OCI-LY7 (cell line): ENCODE results near the gene SYTL2.

Experiments
- EZH2phosphoT487 ChIP-seq: fragments of 200-600 bp; sonication (generic); IDR thresholded peaks from 2 replicates; pipeline ENCODE4 v1.6.1; 2018; ENCODE audit warnings: low read depth, borderline replicate concordance, mild to moderate bottlenecking, mixed run types, antibody characterized with exemption, low read length, moderate library complexity, mixed read lengths
- TF ChIP-seq, protein P1 (sequence below): fragments of 200-600 bp; sonication (generic); conservative IDR thresholded peaks from 2 replicates; pipeline ENCODE4 v1.5.1; 2014; ENCODE audit warnings: mild to moderate bottlenecking, antibody characterized with exemption, low read length, moderate library complexity, mixed read lengths

DNA sequence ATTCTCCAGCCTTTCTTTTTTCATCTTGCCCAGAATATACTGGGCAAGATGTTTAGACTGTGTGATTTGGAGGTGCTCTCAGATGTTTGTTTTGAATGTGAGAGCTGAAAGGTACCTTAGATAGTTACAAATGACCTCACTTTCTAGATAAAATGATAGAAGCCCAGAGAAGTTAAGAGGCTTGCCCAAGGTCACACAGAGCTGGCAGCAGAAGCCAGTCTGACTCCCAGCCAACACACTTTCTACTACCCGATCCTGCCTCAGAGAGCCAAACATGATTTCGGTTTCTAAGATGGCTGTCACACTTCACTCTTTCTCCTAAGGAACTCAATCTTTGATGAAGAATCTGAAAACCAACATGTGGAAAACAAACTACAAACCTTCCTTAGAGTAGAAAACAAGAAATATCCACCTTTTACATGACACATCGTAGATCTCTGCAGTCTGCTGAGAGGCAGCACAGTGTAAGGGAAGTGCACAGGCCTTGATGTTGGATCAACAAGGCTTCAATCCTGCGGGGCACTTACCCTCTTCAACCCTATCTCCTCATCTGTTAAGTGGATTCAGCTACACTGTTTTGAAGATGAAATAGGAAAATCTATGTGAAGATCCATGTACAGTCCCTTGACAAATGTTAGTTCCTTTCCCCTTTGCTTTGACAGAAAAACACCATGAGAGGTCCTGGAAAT is 58.6 kb downstream of the SYTL2 start:
- TF ChIP-seq, protein P1, sequence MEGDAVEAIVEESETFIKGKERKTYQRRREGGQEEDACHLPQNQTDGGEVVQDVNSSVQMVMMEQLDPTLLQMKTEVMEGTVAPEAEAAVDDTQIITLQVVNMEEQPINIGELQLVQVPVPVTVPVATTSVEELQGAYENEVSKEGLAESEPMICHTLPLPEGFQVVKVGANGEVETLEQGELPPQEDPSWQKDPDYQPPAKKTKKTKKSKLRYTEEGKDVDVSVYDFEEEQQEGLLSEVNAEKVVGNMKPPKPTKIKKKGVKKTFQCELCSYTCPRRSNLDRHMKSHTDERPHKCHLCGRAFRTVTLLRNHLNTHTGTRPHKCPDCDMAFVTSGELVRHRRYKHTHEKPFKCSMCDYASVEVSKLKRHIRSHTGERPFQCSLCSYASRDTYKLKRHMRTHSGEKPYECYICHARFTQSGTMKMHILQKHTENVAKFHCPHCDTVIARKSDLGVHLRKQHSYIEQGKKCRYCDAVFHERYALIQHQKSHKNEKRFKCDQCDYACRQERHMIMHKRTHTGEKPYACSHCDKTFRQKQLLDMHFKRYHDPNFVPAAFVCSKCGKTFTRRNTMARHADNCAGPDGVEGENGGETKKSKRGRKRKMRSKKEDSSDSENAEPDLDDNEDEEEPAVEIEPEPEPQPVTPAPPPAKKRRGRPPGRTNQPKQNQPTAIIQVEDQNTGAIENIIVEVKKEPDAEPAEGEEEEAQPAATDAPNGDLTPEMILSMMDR = no peak
- TF ChIP-seq EZH2phosphoT487 = no peak
